RWPE2 (cell line): ENCODE measurements around the gene PALD1.

Source experiments
- ATAC-seq: fragments of 200-7000 bp; cut with Tn5 transposase; 3 replicates; pipeline ENCODE4 v1.9.1; 2021; ENCODE audit warnings: low read depth
- DNase-seq: peaks from one replicate; pipeline ENCODE4 v3.0.0-alpha.2; 2020; ENCODE audit warnings: low spot score
- H3K27ac ChIP-seq: fragments of 450-650 bp; 2 replicates; pipeline ENCODE4 v1.5.1; 2017; ENCODE audit warnings: mild to moderate bottlenecking; ENCODE audit not compliant: poor library complexity, severe bottlenecking
- H3K27me3 ChIP-seq: fragments of 250-450 bp; sonication (Bioruptor Pico); 2 replicates; pipeline ENCODE4 v1.5.1; 2021; ENCODE audit warnings: mild to moderate bottlenecking, moderate library complexity; ENCODE audit not compliant: insufficient read depth, poor library complexity, severe bottlenecking
- H3K36me3 ChIP-seq: fragments of 250-450 bp; sonication (Bioruptor Pico); 2 replicates; pipeline ENCODE4 v1.5.1; 2020; ENCODE audit warnings: low read depth, mild to moderate bottlenecking, moderate library complexity
- H3K4me1 ChIP-seq: fragments of 250-450 bp; sonication (Bioruptor Pico); 2 replicates; pipeline ENCODE4 v1.5.1; 2021; ENCODE audit warnings: mild to moderate bottlenecking, moderate library complexity; ENCODE audit not compliant: insufficient read depth, poor library complexity, severe bottlenecking
- H3K4me3 ChIP-seq: fragments of 250-450 bp; sonication (Bioruptor Pico); 2 replicates; pipeline ENCODE4 v1.5.1; 2021; ENCODE audit warnings: mild to moderate bottlenecking, moderate library complexity; ENCODE audit not compliant: severe bottlenecking
- H3K9me3 ChIP-seq: fragments of 250-450 bp; sonication (Bioruptor Pico); 2 replicates; pipeline ENCODE4 v1.5.1; 2021; ENCODE audit warnings: mild to moderate bottlenecking, moderate library complexity; ENCODE audit not compliant: severe bottlenecking
- CTCF ChIP-seq: fragments of 450-650 bp; IDR thresholded peaks from one replicate; pipeline ENCODE4 v1.5.1; 2017; ENCODE audit warnings: mild to moderate bottlenecking, moderate library complexity; ENCODE audit not compliant: poor library complexity, severe bottlenecking

The PALD1 gene

GRCh38 chr10:70568781-70569495 is 90.4 kb downstream of the PALD1 start:
- DNase-seq: no peak
- TF ChIP-seq CTCF: no peak

GRCh38 chr10:70571236-70571635 is 92.7 kb downstream of the PALD1 start:
- peaks cover 2% of the 10 kb centered on the region for H3K4me1 ChIP-seq
- H3K9me3 ChIP-seq: no peaks in the 10 kb centered on the region
- H3K4me3 ChIP-seq: no peak overlapping the region
- H3K36me3 ChIP-seq: no peaks in the 10 kb centered on the region
- no peak for DNase-seq
- ATAC-seq: no peak
- no peak overlapping the region for H3K27ac ChIP-seq
- no peak for TF ChIP-seq CTCF
- no peaks in the 10 kb centered on the region for H3K27me3 ChIP-seq

More at GRCh38 chr10:70568781-70569495, 90.4 kb downstream of the PALD1 start:
- Histone ChIP-seq H3K27me3 (no peaks in the 10 kb centered on the region), H3K36me3 (no peaks in the 10 kb centered on the region), H3K4me3 (no peak overlapping the region), H3K27ac (no peak overlapping the region), H3K9me3 (no peaks in the 10 kb centered on the region), H3K4me1 (no peaks in the 10 kb centered on the region)
- no peak for ATAC-seq

GRCh38 chr10:70571636-70572439 is 93.3 kb downstream of the PALD1 start:
- TF ChIP-seq CTCF: no peak
- no peak overlapping the region for H3K27ac ChIP-seq
- H3K4me3 ChIP-seq: no peak overlapping the region
- DNase-seq (no peak), ATAC-seq (no peak)
- no peaks in the 10 kb centered on the region for H3K9me3 ChIP-seq
- H3K36me3 ChIP-seq: no peaks in the 10 kb centered on the region
- H3K4me1 ChIP-seq: peaks cover 8% of the 10 kb centered on the region
- no peaks in the 10 kb centered on the region for H3K27me3 ChIP-seq

GRCh38 chr10:70573599-70574506 is 95.3 kb downstream of the PALD1 start:
- no peak for TF ChIP-seq CTCF
- DNase-seq: no peak
- no peak for ATAC-seq
- Histone ChIP-seq H3K36me3 (no peaks in the 10 kb centered on the region), H3K4me3 (no peak overlapping the region), H3K9me3 (no peaks in the 10 kb centered on the region), H3K4me1 (peaks cover 16% of the 10 kb centered on the region), H3K27ac (no peak overlapping the region), H3K27me3 (no peaks in the 10 kb centered on the region)
